Mesothelial cell of epicardium (in vitro differentiated cells): ENCODE data around the gene REV1. TPM values are rescaled to one million over a fixed set of nuclear protein-coding genes. Genes with fewer than 3 reads are reported as not detected.
"Not testable (repeated sequence)": the region's sequence is repeated elsewhere in the genome, so short reads cannot be mapped to it uniquely, and the experiment has no call there.

ENCODE experiments used
- DNase-seq, 2 experiments: peaks; one replicate each; pipeline ENCODE4 v3.0.0; 2021; ENCODE audit warnings: low spot score in 2 of 2; ENCODE audit not compliant: unreplicated experiment in 2 of 2
- H3K27ac Mint-ChIP-seq: 2 replicates; pipeline ENCODE4 v1.8.0; 2021; ENCODE audit warnings: mixed read lengths
- H3K27me3 Mint-ChIP-seq: 2 replicates; pipeline ENCODE4 v1.8.0; 2021; ENCODE audit warnings: low read depth, mixed read lengths
- H3K36me3 Mint-ChIP-seq: 2 replicates; pipeline ENCODE4 v1.8.0; 2021; ENCODE audit warnings: mixed read lengths
- H3K4me1 Mint-ChIP-seq: 2 replicates; pipeline ENCODE4 v1.8.0; 2021; ENCODE audit warnings: mixed read lengths
- H3K4me3 Mint-ChIP-seq: 2 replicates; pipeline ENCODE4 v1.8.0; 2021; ENCODE audit warnings: mild to moderate bottlenecking, moderate library complexity, mixed read lengths
- H3K9me3 Mint-ChIP-seq: 2 replicates; pipeline ENCODE4 v1.8.0; 2021; ENCODE audit warnings: mixed read lengths
- total RNA-seq: library from RNA; stranded (reverse); gene quantifications from 3 replicates; pipeline ENCODE4 v1.2.1, GENCODE V29; 2021
- TF ChIP-seq, protein P1 (sequence below): fragments of 200-600 bp; sonication (generic); IDR thresholded peaks from one replicate; pipeline ENCODE4 v1.5.0; 2021; ENCODE audit warnings: antibody characterized with exemption; ENCODE audit not compliant: unreplicated experiment

The REV1 gene
- total RNA-seq, 1 donor from 2014 or later = 58.7 TPM

DNA sequence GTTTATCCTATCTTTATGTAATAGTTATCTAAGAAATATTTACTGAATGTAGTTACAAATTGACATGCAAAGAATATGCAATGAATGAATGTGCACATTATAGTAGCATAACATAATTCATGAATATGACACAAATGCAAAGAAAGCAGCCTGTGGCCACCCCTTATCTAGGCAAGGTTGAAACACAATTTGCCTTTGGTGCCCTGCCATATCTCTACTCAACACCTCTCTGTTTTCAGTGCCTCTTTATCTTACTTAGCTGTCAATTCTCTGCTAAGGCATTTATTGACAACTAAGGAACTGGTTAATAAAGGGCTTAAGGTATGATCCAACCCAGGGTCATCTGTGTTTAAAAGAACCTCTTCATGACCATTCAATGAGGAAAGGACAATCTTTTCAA, 18.9 kb downstream of the REV1 start:
- Mint-ChIP-seq H3K27me3 (no peaks in the 10 kb centered on the region), H3K4me3 (no peak overlapping the region), H3K27ac (no peak overlapping the region), H3K4me1 (peaks cover 24% of the 10 kb centered on the region), H3K9me3 (peaks cover 5% of the 10 kb centered on the region), H3K36me3 (peaks cover 6% of the 10 kb centered on the region)
- TF ChIP-seq, protein P1, sequence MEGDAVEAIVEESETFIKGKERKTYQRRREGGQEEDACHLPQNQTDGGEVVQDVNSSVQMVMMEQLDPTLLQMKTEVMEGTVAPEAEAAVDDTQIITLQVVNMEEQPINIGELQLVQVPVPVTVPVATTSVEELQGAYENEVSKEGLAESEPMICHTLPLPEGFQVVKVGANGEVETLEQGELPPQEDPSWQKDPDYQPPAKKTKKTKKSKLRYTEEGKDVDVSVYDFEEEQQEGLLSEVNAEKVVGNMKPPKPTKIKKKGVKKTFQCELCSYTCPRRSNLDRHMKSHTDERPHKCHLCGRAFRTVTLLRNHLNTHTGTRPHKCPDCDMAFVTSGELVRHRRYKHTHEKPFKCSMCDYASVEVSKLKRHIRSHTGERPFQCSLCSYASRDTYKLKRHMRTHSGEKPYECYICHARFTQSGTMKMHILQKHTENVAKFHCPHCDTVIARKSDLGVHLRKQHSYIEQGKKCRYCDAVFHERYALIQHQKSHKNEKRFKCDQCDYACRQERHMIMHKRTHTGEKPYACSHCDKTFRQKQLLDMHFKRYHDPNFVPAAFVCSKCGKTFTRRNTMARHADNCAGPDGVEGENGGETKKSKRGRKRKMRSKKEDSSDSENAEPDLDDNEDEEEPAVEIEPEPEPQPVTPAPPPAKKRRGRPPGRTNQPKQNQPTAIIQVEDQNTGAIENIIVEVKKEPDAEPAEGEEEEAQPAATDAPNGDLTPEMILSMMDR = no peak
- DNase-seq = no peak

DNA sequence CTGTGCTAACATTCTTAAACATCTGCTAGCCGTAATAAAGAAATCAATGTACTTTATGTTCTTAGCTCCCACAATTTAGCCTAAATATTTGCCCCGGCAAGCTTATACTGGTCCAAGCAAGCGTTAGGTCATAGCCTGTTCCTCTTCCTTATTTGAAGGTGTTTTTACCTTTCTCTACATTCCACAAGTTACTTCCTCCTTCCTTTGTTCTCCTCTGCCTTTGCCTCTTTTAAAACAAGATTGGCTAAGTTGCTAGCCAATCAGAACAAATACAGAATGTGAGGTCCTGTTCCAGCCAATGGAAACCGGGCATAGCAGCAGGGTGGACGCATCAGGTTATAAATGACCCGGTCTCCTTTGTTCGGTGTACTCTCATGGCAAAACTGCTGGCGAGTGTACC, 19.4 kb downstream of the REV1 start:
- not testable (repeated sequence) for DNase-seq, H3K9me3 Mint-ChIP-seq, H3K27ac Mint-ChIP-seq, H3K36me3 Mint-ChIP-seq, H3K27me3 Mint-ChIP-seq, H3K4me3 Mint-ChIP-seq
- peaks cover 23% of the 10 kb centered on the region for H3K4me1 Mint-ChIP-seq

DNA sequence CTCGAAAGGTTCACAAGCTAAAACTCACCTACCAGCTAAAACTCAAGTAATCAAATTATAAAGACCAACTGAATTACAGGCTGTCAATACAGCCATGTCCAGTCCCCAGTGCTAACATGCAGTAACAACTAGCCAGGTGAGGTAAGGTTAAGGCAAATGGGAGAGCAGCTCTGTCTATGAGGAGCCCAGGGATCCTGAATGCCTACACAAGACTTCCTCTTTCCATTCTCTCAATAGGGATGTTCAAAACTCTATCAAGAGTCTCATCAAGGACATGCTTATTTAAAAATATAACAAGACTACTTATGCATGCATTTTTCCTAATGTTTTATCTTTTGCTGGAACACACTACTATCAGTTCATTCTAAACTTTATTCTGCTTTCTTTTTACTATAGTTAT, 20.4 kb downstream of the REV1 start:
- H3K27me3 Mint-ChIP-seq = no peaks in the 10 kb centered on the region
- peaks cover 6% of the 10 kb centered on the region for H3K36me3 Mint-ChIP-seq
- H3K4me1 Mint-ChIP-seq = peaks cover 14% of the 10 kb centered on the region
- H3K27ac Mint-ChIP-seq = no peak overlapping the region
- DNase-seq = no peak
- peaks cover 5% of the 10 kb centered on the region for H3K9me3 Mint-ChIP-seq
- no peak overlapping the region for H3K4me3 Mint-ChIP-seq
- TF ChIP-seq, protein P1 = no peak

DNA sequence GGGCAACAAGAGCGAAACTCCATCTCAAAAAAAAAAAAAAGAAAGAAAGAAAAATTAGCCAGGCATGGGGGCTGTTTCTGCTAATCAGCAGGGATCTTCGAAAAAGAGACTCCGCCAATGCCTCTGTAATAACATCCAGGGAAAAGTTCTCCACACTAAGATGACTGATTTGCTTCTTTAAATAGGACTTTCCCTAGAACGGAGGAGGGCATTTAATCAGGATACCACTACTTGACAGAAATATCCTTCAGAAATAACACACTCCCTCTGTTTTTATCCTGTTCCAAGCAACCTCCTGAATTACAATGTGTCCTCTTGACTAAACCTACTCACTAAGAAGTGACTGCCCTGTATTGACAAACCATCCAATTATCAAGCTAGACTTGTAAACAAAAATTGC, 21.7 kb downstream of the REV1 start:
- H3K27me3 Mint-ChIP-seq = no peaks in the 10 kb centered on the region
- DNase-seq = no peak
- peaks cover 5% of the 10 kb centered on the region for H3K9me3 Mint-ChIP-seq
- H3K4me1 Mint-ChIP-seq = peaks cover 4% of the 10 kb centered on the region
- H3K4me3 Mint-ChIP-seq = no peak overlapping the region
- H3K27ac Mint-ChIP-seq = no peak overlapping the region
- TF ChIP-seq, protein P1 = no peak
- H3K36me3 Mint-ChIP-seq = peaks cover 8% of the 10 kb centered on the region

DNA sequence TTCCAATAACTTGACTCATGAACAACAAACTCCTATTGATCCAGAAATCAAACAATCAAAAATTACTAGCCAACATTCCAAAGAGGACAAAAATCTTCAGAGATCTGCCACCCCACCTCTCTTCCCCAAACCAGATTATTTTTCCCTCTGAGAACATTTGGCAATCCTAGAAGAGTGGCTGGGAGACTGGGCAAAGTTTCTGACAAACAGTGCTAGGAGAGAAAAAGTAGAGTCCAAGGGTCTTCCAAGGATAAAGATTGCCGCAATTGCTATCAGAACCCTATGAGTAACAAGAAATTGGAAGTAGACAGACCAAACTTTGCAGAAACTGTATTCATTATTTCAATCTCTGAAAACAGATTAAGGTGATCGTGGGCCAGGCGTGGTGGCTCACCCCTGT, 22.4 kb downstream of the REV1 start:
- Mint-ChIP-seq H3K36me3 (peaks cover 8% of the 10 kb centered on the region), H3K27ac (no peak overlapping the region), H3K9me3 (peaks cover 5% of the 10 kb centered on the region), H3K4me1 (peaks cover 4% of the 10 kb centered on the region), H3K27me3 (no peaks in the 10 kb centered on the region), H3K4me3 (no peak overlapping the region)
- no peak for DNase-seq
- TF ChIP-seq, protein P1 = no peak

DNA sequence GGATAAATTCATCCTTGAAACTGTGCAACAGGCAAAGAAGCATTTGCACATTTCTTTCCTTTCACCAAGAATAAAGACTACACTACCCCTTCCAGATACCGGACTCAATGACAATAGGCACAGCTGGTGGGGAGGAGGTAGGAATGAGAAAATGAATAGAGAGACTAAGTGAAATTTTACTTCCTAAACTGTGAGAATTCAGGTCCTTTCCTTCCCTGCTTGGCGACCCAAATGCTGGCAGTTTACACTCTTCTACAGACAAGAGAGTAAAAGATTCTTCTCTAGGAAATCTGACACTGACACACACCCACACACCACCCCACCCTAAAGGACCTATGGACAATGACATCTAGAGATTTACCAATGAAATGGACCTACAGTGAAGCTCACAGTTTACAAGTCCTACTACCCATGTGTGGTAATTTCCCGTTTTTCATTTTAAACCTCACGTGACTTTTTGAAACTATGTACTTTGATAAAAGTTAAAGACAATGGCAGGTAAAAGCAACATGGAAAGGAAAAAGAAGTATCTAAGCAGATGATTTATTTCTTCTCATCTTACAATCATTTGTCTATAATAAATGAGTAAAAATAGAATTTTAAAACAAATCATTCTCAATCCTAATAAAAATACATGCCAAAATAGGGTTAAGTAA, 27.9 kb downstream of the REV1 start:
- no peak overlapping the region for H3K4me3 Mint-ChIP-seq
- TF ChIP-seq, protein P1 = no peak
- H3K36me3 Mint-ChIP-seq = peaks cover 38% of the 10 kb centered on the region
- no peaks in the 10 kb centered on the region for H3K27me3 Mint-ChIP-seq
- peaks cover 6% of the 10 kb centered on the region for H3K9me3 Mint-ChIP-seq
- H3K27ac Mint-ChIP-seq = no peak overlapping the region
- no peak for DNase-seq
- no peaks in the 10 kb centered on the region for H3K4me1 Mint-ChIP-seq
